HG03139 (cell line): Measurements from ENCODE around the gene DRGX.

ENCODE experiments used
- ATAC-seq: cut with Tn5 transposase; IDR thresholded peaks from one replicate; pipeline ENCODE4 v1.9.1; 2021; ENCODE audit not compliant: unreplicated experiment

DRGX gene

DNA sequence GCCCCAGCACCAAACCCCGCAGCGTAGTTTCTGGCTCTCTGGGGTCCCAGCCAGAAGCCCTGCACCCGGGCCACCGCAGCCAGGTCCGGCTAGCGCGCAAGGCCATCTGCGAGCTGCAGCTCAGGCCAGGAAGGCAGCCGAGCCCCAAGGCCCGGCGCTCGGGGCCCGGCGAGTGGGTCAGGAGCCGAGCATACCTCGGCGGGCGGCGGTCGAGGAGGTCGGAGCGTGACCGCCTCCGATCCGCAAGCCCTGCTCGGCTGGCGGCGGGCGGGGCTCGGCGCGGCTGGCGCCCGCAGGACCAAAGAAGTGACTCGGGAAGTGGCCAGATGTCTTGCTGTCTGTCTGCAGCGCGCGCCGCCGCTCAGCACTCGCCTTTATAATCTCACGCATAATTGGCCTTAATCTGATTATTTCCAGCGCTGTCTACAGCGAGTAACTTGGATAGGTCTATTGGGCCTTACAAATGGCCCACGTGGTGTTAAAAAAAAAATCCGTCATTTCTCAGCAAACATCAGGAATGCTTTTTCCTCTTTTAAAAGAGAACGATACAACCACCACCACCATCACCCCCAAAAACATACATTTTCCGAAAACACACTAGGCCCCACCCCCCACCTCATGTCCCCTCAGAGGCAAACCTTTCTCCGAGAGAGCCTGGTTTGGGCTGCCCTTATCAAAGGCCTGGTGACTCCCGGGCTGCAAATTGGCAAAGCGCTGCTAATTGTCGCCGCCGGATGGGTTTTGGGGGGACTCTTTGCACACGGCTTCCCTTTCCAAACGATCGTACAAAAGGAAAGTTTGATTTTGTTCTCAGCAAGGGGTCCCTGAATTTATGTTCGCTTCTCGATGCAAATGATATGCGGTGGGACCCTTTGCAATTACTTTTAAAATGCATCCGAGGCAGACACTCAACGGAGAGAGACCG is at the start of gene DRGX:
DRGX (minus strand) TSS at position 349 of the 925 bp plus-strand sequence. CDS start 649 bp downstream, outside the sequence.
- no peak for ATAC-seq

DNA sequence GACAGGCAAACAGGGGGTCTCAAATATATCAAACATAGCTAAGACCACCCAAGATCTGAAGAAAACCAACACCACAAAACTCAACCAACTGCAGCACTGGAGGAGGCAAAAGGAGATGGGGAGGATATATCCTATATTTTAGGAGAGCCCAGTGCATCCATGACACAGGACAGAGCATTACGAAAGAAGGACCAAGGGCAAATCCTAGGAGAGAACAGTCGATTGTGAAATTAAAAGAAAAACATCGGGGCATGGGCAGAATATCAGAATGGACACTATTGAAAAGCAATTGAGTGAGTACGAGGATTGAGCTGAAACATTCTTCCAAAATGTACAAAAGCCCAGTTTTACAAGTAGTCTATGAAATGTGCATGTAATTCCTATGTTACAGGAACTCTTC is 48.5 kb upstream of the DRGX start:
- no peak for ATAC-seq

DNA sequence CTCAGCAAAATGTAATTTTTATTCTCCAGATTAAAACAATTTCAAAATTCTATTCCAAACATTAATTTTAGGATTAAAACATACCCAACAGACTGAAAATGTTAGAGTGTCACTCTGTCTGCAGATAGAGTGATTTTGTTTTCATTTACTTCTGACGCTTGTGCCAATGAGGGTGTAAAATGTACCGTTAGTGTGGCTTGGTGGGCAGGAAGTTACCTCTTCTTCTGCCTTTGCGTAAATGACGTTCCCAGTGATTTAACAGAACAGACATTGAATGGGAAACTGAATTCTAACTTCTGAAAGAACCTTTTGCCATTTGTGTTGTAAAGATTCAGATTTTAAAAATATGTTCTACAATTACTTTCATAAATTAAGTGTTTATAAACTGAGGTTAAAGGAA is 47.0 kb upstream of the DRGX start:
- ATAC-seq, result no peak

DNA sequence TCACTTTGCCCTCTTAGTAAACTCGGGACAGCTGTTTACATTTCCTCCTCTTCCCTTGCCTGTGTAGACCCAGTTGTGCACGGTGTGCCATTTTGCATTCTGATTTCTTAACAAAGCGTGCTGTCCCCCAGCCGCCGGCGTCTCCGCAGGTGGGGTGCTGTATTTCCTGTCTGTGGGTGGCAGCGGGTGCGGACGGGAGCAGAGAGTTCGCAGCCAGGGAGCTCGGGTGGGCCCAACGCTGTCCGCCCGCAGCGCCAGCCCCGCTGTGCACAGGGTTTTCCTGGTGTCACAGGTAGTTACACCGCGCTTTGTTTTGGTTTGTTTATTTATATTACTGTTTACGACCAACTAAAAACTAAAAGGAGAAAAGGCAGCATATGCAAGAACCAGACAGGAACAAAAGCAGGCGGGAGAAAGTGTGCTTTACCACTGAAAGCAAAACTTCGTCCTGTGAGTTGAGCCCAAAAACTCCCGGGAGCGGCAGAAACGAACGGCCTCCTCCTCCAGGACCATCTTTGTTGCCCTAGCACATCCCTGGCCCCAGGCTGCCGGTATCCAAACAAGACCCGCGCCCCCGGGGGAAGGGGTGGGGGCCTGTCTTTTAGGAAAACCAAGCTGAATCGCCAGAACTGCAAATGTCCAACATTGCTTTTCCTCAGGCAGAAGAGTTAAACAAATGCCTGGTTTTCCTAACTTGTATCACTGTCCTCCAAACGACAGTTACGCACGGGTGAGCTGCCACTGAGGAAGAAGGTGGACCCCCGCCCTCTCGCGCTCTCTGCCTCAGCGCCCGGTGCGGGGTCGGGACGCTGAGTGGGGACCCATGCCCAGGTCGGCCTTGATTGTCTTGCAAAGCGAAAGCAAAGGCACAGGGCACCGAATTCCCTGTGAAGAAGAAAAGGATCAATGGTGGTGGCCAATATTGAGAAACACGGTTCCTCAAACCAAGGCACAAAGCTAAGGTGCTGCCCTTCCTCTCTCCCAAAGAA is 45.9 kb upstream of the DRGX start:
- ATAC-seq, result no peak

DNA sequence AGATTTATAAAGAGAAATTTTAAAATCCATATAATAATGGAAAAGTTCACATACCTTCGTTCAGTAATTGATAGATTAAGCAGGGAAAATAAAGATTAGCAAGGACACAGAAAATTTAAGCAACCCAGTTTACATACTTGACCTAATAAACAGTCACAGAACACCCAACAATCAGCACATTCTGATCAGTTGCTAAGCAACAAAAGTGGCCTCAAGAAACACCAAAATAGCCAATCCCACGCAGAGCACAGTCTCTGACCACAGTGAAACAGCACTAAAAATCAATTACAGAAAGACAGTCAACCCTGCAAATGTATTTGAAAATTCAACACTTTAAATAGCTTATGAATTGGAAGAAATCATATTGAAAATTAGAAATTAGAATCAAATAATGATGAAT is 39.3 kb upstream of the DRGX start:
- ATAC-seq, result no peak

DNA sequence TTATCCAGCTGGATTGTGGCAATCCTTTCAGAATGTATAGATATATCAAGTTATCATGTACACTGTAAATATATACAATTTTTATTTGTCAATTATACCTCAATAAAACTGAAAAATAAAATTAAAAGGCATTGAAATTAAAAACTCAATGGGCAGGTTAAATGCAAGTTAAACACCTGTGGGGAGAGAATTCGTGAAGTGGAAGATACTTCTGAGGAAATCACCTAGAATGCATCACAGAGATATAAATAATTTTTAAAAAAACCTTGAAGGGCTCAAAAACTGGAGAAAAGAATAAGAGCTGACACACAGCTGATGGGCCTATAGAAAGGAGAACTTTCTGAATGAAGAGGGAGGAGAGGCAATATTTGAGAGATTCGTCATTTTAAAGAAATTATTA is 37.2 kb upstream of the DRGX start:
- ATAC-seq, result no peak

DNA sequence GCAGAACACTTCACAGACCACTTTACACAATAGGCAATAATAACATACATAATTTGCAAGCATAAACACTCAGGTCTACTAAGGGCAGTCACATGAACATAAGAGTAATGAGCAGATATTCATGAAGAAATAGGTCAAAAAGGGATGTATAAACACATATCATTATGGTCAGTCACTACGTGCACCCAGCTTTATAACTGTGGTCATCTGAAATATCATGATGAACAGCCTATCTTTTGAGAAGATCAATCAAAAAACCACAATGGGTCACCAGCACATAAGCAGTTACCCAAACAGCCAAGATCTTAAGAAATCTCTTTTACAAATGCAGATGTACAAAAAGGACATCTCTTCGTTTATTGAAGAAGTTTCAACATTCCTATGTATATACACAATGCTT is 35.5 kb upstream of the DRGX start:
- ATAC-seq, result no peak

DNA sequence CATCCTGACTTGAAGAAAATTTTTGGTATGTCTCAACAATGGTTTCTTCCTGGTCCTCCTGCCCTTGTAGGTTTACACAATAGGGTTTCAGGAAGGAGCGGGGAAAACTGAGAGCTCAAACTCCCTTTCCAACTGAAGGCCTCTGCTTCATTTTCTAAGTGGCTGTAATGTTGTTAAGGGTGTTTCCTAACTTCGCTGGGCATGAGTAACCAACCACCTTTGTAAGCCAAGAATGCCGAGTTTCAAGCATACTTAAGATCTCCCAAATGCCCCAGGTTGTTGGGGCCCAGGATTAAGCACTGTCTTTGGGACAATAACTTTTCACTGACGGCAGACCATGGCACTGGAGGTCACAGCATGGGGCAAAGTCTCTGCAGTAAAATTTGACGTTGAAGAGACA is 33.6 kb upstream of the DRGX start:
- no peak for ATAC-seq

DNA sequence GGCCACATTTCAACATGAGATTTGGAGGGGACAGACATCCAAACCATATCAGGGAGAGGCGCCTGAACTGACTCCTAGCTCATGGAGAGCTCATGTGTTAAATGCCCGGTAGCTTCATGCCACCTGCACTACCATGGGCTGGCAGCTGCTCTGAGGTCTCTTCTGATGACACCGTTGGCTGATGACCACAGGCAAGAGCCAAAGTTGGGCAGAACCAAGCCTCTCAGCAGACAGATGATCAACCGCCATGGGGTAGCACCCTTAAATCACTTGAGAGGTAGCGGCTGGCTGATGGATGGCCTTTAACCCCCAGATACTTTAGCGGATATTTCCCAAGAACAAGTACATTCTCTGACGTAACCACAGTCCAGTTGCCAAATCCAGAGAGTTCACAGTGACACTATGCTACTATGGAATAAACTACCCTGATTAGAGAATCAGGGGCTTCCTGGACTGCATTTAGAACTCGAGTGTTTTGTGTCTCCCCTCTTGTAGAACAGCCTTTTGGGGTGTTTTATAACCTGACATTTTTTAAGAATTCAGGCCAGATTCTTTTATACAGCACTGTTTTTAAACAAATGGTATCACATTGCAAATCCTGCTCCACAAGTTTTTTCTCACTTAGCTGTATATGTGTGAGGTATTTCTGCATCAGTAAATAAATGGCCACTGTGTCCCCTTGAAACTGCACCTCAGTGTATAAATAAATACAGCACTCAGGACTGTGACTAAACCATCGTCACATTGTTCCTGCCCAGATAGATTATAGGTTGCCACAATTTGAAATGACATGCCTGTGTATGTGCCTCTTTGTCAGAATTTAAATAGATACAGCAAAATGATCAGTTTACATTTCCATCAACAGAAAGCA is 30.8 kb upstream of the DRGX start:
- no peak for ATAC-seq

DNA sequence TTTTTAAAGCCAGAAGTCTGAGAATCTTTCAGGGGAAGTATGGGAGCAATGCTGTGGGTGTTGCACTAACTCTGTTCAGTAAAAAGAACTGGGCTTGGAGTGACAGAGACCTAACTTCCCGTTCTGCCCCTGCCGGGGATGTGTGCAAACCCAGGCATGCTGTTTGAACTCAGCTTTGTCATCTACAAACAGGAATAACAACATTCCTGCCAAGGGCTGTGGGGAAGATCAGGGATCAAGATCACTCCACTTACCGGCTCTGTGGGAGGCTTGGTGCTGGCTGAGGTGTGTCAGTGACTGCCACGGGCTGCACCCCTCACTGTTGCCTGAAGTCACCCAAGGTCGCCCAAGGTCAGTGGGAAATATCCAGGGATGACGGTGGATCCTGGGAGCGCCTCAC is 23.1 kb upstream of the DRGX start:
- no peak for ATAC-seq

DNA sequence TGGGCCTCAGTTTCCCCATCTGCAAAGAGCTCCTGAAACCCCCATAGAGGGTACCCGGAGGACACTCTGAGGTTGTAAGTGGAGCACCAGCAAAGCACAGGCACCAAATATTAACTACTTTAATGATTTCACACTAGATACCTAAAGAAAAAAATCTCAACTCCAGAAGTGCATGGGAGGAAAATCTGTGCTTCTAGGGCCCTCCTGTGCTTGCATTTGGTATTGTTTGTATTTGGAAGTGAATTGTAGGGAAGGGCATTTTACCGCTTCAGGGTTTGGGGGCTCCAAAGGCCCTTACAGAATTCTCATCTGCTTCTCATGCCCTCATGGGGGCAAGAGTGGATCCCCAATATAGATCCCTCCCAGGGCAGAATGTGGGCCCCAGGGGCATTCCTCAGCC is 22.4 kb upstream of the DRGX start:
- ATAC-seq, result no peak

DNA sequence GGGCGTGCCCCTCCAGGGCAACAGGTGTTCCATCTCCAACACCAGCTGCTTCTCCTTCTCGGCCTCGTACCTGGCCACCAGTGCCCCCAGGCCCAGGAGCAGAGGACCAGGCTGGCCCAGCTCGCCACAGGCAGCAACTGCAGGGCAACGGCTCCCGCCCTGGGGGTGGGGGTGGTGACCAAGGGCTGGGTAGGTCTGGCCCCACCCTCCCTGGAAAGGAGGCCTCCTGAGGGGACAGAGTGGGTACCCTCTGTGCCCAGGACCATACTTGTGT is 22.1 kb upstream of the DRGX start:
- no peak for ATAC-seq

DNA sequence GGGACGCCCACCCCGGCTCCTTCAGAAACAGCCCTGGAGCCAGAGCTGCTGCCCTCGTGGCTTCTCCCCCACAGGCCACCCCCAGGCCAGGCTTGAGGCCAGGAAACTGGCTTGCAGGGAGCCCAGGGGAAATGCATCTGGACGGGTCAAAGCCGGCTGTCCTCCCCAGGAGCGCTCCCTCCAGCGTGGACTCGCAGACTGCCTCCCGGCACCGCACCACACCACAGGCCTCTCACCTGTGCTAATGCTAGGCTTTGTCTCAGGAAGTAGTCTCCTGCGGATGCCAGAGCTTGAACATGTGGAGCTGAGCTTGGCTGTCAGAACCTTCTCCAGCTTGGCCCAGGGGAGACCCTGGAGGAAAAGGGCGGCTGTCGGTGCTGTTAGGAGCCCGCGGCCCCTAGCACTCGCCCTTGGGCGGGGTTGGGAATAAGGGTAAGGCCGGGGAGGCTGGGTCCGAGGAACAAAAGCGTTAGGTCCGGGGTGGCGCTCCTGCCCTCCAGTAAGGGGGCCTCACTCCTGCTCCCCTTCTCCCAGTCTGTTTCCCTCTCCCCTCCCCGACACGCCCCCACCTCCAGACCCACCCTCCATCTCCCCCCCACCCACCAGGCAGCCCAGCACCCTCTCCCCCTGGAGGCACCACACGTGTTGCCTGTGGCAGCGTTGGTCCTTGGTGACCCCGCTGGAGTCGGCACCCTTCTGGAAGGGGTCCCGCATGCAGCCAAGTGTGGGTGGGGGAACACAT is 21.6 kb upstream of the DRGX start:
- ATAC-seq, result no peak

DNA sequence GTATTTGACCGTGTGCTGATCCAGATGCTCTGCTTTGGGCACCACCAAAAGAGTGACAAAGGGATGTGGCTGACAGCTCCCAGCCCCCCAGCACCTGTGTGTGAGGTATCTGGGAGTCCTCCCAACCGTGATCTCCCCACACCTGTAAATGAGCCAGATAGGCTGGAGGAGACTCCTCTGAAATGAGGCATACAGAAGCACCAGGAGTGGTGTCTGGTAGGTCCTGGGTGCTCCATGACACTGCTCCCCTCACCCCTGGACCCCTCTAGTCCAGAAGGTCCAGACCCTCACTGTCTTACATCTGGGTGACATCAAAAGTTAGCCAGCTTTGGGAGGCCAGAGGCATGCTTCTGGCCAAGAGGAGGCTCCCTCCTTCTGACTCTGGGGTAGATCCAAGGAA is 20.0 kb upstream of the DRGX start:
- ATAC-seq, result no peak

DNA sequence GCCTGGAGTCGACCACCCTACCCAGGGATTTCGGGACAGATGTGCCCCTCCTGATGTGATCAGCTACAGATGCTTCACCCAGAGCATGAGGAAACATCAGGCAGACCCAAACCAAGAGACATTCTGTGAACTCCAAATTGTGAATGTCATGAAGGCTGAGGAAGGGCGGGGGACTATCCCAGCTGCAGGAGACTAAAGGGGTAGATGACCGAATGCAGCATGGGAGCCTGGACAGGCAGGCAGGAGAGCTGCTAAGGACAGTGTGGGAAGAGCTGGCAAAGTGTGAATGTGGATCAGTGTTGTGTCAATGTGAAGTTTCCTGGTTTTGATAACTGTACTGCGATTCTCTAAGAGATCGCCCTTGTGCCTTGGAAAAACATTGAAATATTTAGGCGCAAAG is 19.2 kb upstream of the DRGX start:
- ATAC-seq, result no peak

DNA sequence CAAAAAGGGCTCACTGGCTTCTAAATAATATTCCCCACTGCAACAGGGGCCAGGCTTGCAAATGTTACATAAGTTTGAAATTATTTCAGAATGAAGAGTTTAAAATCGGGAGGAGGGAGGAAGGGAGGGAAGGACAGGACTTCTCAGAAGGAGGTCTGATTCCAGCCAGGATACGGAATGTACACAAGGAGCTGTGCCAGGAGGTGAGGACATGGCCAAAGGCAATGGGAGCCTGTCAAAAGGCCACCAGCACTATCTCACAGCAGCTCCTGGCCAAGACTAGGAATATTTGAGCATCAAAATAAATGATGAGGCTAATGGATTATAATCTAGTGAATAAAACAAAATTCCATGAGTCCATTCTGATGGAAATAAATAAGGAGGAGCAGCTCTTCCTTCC is 18.6 kb upstream of the DRGX start:
- no peak for ATAC-seq

DNA sequence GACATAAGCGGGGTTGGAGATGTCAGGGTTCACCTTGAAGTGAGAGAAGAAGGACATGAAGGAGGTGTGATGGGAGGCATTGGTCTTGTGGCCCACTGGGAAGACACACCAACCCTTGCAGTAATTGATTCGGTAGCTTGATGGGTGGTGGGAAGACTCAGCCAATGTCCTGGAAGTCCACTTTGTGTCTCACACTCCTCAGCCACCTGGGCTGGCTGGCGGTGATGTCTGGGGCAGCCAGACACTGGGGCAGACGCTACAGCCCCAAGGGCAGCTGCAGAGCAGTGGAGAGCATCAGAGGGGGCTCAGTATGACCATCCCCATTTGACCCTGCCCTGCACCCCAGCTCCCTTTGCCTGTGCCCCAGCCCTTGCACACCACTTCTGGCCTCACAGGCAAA is 16.7 kb upstream of the DRGX start:
- ATAC-seq, result no peak

DNA sequence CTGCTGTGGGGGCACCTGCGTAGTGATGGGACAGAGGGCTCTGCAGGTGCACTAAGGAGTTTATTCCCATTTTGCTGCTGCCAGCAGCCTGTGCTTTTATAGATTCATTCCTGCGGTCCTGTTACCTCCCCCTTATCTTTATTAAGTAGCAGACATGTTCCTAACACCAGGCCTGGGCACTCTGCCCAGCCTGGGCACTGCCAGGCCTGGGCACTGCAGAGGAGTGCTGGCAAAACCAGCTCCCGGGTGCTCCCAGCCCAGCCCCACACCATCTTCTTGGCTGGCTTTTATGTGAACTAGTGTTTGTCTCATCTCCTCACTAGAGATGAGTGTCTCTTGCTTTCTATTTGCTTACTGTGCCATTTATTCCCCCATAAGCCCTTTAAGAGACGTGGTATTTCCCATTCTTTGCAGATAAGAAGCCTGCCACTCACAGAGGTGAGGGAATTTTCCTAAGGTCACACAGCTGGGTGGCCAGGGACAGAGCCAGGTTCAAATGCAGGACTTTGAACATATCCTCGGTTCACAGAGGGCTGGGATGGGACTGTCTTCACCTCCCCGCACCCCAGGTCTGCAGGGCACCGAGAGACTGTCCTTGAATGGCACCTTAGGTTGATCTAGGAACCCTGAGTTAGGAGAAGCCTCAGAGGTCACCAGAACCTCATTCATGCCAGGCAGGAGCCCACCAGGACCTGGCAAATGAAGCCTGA is 14.6 kb upstream of the DRGX start:
- no peak for ATAC-seq

DNA sequence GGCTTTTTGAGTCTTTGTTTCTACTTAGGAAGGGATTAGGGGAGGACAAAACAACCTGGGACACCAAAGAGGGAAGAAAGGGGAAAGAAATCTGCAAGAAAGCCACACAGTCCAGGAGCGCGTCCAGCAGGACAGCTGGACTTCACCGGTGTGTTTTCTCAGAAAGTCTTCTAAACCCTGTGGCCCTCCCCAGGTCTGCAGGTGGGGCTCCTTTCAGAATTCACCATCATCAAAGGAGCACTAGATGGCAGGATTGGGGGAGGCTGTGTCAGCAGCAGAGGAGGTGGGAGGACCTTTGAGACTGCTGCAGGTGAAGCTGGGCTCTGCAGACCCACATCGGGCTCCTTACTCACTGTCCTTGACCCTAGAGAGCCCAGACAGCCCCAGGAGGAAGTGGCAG is 13.9 kb upstream of the DRGX start:
- no peak for ATAC-seq
